HG02938 (cell line): ENCODE measurements around the gene ACSF2.

Experiments
- ATAC-seq: cut with Tn5 transposase; IDR thresholded peaks from one replicate; pipeline ENCODE4 v1.9.1; 2021; ENCODE audit warnings: mild to moderate bottlenecking, moderate library complexity; ENCODE audit not compliant: unreplicated experiment

Gene ACSF2

DNA sequence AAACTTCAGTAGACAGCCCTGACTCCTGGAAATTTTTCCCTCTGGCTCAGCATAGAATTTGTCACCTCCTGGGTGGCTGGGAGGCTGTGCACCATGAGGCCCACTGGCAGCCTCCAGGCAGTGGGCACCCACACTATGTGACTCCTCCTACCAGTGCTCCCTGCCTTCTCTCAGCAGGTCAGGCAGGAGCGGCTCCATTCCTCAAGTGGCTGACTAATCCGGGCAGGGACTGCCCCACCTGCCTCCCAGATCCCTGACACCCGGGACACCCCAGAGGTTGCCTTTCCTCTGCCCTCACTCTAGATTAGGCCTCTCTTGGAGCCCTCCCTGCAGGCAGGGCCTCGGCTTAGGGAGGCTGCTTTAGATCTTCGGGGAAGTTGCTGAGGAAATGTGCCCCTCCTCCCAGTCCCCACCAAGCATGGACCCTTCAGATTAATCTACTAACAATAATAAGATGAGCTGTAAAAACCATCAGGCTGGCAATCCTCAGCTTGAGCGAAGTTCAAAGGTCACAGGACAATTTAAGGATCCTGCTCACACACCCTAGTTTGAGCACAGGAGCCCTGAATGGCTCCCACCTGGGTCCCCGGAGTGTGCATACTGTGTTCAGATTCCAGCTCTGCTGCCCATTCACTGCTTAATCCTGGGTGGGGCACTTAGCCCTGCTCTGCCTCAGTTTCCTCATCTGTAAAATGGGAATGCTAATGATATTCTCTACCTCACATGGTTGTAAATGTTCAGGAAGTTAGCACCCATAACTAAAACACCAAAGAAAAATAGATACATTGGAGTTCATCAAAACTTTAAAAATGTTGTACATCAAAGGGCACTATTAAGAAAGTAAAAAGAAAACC lies 72.2 kb downstream of the ACSF2 start:
- ATAC-seq: no peak

DNA sequence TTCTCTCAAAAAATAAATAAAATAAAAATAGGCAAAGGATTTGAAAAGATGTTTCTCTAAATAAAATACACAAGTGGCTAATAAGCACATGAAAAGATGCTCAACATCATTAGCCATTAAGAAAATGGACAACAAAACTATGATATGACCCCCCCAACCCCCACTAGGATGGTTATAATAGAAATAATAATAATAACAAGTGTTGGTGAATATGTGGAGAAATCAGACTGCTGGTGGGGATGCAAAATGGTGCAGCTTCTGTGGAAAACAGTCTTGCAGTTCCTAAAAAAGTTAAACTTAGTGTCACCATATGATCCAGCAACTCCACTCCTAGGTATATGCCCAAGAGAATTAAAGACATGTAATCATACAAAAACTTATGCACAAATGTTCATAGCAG lies 73.3 kb downstream of the ACSF2 start:
- no peak for ATAC-seq

DNA sequence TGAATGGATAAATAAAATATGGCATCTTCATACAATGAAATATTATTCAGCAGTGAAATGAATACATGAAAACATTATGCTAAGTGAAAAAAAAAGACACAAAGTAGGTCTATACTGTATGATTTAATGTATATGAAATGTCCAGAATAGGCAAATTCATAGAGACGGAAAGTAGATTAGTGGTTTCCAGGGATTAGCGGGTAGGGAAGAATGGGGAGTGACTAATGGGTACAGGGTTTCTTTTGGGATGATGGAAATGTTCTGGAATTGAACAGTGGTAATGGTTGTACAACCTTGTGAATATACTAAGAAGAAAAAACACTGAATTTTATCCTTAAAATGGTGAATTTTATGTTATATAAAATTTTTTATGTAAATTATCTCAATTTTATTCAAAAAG lies 73.7 kb downstream of the ACSF2 start:
- ATAC-seq: no peak

DNA sequence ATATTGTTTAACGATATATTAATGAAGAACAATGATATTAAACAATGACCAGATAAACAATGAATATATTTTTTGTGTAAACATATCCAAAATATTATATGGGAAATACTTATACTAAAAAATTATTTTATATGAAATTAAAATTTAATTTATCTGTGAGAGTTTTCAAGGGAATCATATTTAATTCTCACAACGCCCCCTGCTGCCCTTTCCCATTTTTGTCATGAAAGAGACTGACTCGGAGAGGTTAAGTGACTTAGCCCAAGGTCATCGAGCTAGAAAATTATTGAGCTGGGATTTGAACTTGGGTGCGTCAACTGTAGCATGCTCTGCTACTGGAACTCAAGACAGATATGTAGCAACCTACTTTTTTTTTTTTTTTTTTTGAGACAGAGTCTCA lies 75.0 kb downstream of the ACSF2 start:
- ATAC-seq: no peak

DNA sequence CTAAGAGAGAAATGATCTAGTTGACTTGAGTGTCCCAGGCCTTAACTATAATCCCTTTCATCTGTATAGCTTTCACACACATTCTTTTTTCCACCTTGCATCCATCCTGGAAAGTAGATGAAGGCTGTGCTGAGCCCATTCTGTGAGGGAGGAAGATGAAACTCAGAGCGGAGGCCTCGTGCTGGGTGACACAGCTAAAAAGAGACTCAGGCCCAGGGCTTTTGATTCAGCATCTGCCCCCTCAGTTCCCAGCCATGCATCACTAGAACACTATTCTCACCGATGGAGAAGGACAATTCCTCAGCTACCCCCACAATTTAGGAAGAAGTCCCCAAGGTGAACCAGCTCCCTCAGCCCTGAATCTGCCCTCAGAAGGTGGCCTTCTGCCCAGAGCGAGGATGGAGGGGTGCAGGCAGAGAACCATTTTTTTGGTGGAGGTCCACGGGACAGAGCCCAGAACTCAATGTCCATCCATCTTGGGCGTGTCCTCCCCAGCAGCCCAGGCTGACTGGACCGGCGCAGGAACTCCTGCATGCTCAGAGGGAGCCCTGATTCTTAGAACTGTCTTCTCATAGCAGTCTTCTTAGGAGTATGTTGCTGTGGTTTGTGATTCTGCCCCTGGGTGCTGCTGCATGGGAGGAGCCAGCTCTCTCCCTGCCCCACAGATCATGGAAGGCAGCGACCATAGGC lies 76.4 kb downstream of the ACSF2 start:
- ATAC-seq: no peak

DNA sequence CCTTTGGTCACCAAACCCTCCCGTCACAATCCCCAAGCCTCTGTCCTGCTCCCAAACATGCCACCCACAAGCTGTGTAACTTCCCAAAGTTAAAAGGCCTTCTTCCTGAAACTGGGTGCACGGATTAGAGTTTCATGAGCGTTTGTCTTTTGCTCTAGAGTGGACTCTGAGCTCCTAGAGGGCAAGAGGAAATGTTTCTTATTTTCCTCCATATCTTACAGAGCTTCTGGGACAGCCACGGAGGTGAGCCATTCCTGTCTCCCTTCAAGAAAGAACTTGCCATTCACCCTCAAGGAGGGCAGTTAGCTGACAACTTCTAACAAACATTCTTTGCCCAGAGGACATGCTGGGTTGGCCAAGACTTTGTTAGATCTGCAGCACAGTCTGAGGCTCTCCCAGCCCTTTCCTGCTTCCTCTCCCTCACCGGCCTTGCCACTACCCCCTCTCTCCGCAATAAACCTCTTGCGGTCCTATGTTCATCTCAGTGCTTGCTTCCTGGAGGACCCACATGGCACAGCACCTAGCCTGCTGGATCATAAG lies 79.6 kb downstream of the ACSF2 start:
- no peak for ATAC-seq

DNA sequence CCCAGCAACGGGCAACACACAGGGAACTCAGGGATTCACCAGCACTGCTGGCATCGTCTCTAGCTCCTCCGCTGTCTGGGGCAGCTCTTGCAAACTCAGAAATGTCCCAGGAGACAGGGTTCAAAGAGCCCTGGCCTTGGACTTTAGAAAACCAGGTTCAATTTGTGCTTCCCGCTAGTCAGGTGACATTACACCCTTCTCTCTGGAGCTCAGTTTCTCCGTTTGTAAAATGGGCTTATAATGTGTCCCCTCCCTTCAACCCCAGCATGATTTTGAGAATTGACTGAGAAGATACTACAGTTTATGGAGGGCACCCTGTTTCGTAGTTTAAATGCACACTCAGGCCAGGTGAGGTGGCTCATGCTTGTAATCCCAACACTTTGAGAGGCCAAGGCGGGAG lies 80.3 kb downstream of the ACSF2 start:
- ATAC-seq: no peak

DNA sequence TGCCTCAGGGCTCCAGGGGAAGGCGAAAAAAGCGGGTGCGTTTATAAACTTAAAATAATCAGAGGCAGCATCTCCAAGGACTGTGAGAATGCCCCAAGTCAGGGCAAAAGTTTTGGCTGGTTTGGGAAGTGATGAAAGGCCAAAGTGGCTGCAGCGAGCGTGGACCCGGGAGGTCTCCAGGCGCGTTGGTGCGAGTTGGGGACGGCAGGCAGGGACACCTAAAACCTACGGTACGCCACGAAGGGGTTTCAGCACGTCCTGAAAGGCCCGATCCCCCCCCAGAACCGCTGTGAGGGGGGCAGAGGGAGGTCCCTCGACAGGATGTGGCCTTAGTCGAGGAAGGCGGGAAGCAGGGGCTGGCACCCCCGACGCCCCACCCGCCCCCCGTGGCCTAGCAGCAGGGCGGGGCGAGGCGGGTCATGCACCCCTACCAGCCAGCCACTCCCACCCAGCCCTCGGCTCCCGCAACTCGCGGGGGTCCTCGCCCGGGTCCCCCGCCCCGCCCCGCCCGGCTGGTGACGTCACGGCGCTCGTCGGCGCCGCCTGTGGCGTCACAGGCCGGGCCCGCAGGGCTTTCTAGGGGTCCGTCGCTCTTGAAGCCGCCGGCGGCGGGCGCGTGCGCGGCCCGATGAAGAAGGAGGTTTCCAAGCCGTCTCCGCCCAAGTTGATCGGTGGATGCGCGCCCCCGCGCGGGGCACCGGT lies 82.0 kb downstream of the ACSF2 start, which contains the start of gene MYCBPAP:
MYCBPAP (plus strand) TSS at position 569 of the 702 bp plus-strand sequence. CDS start 236 bp downstream, outside the sequence.
- ATAC-seq: no peak

DNA sequence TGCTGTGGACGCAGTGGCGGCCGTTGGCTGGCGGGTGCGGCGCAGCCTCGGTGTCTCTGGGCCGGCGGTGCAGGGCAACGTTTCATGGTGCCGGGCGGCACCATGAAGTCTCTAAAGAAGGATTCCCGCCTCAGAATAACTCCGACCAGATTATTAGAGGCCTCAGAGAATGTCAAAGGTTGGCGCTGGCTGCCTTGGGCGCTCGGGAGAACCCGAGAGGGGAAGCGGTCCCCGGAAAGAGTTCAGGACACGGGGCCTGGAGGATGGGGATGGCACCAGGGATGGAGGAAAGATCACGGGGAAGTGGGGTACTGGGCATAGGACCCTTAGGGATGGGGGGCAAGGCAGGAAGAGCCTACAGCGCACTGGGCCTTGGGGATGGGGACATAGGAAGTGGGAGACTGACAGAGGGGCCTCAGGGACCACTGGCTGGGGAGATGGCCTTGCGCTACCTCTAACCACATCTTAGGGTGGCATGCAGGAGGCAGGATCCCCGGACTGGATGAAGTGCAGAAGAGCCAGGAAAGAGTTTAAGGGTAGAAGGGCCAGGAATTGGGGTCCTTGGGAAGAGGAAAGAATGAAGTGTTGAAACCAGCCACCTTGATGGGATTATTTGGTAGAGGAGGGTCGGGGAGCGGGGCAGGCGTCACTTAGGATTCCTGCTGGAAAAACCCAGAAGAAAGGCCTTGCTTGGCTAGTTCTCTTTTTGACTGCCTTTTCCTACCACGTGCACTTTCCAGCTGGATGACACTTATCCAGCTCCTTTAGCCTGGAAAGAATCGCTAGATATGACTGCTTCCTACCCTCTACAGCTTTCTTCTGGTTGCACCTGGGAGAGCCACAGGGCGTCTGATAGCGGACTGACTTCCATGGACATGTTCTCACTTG lies 82.8 kb downstream of the ACSF2 start:
- no peak for ATAC-seq

DNA sequence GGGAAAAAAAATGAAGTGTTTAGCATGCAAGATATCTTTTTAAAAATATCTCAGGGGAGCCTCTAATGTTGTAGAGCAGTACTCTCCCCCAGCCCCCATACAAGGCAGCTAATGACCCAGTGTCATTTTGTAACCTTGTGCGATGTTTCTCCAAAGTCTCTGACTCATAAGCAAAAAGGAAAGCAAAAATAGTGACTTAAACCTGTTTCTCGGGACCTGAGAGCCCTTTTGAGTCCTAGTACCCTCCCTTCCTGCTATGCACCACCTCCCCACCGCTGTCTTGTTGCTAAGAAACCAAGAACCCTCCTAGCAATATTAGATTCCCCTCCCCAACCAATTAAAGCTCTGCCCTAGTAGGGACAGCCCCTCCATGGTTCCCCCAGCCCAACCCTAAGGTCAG lies 85.0 kb downstream of the ACSF2 start:
- ATAC-seq: peak; percentile 86

DNA sequence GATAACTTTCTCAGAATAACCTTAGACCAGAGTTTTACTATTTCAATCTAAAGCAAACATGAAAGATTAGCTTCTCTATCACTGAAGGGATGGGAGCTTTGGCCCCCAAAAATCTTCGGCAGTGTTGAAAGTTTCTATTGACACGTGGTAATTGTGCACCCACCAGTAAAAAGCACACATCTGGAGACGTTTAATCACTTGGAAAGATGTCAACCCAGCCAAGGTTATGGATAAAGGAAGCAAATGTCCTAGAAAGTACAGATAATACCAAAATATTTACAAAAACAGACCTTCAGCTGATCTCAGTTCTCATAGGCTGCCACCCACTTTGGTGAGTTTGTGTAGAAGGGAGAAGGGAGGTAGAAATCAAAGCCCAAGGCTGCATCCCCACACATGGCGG lies 87.5 kb downstream of the ACSF2 start:
- ATAC-seq: no peak

DNA sequence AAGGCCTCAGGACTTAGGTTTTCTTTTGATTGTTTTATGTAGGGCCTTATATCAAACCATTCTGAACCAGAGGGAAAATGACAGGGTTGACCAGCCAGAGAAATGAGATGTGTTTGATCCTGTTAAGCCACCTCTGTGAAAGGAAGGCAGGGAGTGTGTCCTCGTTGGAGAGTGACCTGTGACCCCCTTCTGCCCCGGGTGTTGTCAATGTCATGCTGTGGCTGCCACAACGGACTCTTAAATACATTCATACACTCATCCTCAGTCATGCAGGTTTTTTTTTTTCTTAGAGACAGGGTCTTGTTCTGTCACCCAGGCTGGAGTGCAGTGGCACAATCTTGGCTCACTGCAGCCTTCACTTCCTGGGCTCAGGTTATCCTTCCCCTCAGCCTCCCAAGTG lies 88.4 kb downstream of the ACSF2 start:
- no peak for ATAC-seq

DNA sequence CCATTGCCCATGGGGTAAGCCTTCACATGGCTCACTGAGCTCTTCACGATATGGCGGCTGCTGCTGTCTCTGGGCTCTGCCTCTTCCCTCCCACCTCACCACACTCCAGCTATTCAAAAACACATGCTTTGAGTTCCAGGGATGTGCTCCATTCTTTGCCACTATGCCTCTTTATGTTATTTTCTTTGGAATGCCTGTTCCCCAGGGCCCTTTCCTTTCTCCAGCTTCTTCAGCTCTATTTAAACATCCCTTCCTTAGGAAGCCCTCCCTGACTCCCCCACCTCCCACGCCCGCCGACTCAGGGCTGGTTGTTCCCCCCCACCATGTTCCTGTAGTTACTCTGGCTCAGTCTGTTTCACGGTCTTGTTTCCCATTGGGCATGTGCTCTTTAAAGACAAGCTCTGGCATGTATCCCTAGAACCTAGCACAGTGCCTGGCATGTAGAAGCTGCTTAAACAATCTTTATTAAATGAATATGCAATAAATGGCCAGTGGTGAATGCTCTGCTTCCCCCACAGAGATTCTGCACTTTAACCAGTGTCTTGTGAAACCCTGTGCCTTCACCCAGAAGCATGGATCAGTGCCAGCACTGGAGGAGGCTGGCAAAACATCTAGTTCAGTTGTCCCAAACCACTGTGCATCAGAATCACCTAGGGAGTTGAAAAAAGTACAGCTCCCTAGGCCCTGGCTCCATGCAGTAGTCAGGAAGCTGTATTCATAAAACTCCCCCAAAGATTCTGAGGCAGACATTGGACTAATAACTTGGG lies 89.1 kb downstream of the ACSF2 start:
- ATAC-seq: no peak

DNA sequence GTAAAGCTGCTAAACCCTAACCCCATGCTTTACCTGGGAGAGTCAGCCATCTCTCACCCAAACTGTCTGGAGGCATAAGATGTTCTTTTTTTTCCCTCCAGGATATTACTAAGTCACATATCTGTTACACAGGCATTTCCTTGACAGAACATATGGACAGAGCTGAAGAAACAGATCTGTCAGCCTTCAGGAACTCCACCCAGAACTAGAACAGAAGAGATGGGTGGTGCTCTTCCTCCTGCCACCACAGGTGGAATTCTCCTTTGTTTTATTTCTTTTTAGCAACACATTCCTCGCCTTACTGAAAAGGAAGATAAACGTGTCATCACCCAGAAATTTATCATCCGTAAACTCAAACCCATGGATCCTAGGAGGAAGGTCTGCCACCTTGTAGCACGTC lies 91.0 kb downstream of the ACSF2 start:
- no peak for ATAC-seq

DNA sequence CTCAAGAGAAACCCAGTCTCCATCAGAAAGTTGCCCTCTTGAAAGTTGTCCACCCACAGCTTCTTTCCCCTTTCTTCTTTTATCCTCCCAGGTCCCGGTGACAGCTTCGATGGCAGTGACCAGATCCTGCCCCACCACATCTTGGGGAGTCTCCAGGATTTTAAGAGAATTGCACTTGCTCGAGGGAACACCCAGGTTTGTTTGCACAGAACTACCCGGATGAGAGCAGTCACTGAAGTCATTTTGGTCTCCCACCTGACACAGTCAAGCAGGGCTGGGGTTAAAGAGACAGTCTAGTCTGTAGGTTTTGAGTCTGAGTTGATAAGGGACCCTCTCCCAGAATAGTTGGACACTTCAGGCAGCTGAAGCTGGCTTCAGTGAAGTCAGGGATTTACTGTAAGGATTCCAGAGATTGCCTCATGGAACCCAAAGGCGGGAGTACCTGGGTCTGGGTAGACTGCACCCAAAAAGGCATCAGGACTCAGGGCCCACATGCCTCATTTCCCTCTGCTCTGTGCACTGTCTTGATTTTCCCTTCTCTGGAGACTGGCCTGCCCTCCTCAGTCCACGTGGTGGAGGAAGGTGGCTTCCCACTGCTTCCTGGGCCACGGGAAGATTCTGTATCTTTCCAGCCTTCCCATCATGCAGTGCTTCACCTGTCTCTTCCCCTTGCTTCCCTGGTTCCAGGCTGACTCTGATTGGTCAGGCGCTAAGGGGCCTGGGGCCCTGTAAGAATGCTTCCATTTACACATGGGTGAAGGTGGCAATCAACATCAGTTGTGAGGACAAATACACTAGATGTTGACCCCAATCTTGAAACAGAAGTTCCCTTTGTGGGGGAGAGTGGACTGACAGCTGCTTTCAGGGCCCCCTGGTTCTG lies 91.7 kb downstream of the ACSF2 start:
- no peak for ATAC-seq

DNA sequence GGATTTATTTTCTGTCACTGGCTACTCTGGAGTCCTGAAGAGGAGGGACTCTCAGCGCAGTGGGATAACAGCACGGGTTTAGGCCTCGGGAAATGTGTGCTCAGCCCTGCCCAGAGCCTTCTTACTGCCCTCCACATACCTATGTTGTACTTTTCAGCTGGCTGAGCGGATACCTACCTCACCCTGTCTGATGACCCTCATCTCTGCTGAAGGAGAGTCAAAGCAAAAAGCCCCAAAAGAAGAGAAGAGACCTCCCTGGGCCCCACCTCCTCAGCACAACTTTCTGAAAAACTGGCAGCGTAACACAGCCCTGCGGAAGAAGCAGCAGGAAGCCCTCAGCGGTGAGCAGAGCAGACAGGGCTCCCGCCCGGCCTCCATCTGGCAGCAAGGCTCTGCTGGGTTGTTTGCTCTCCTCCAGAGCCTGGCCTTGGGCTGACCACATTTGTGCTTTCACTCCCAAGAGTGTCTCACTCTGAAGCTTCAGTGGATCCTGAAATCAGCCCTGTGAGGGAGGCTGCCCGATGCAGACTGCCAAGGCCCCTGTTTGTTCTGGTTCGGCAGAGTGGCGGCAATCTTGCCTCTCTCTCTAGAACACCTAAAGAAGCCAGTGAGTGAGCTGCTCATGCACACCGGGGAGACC lies 92.5 kb downstream of the ACSF2 start:
- no peak for ATAC-seq

DNA sequence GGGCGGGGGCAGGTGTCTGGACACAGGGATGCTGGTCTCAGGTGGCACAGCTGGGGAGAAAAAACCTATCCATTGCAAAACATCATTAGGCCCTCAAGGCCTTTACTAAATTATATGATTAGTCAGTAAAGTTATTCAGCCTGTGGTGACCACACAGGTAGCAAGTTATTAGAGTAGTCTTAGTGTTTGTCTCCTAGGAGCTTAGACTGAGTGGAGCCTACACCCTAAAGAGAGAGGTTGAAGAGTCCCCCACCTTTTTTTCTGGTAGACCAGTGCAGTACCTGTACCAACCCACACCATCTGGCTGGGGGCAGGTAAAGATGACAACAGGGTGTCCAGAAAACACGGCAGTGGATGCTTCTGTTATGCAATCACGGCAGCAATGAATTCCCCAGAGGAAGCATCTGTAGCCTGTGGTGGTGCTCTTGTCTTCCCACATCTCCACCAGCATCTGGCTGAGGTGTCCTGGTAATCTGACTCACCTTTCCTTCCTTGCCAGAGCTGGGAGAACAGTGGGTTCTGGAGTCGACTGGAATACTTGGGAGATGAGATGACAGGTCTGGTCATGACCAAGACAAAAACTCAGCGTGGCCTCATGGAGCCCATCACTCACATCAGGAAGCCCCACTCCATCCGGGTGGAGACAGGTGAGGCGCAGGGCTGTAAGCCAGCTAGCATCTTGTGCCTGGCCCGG lies 93.3 kb downstream of the ACSF2 start:
- no peak for ATAC-seq

DNA sequence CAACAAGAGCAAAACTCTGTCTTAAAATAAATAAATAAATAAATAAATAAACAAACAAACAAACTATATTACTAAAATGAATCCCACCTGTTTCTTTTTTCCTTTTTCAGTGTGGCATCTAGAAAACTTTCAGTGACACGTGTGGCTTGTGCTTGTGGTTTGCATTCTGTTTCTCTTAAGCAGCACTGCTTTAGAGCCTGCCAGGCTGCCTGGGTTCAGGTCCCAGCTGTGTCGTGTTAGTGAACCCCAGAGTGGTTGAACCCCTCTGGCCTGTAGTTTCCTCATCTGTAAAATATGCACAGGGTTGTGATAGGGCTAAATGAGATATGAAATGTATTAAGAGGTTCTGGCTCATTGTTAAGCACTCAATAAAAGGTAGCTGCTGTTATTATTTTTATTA lies 94.5 kb downstream of the ACSF2 start:
- no peak for ATAC-seq
